SU-DHL-6 (cell line): ENCODE results near the gene MS4A6A.
A peak's percentile ranks its signal among the peaks of the same experiment; 100 is the strongest.
"Not testable (repeated sequence)": the region's sequence is repeated elsewhere in the genome, so short reads cannot be mapped to it uniquely, and the experiment has no call there.

Experiments used
- H2AFZ ChIP-seq: fragments of 200-600 bp; sonication (generic); 2 replicates; pipeline ENCODE4 v1.6.1; 2014; ENCODE audit warnings: low read depth, mild to moderate bottlenecking, moderate library complexity, mixed read lengths, antibody characterized with exemption, low read length; ENCODE audit not compliant: severe bottlenecking
- H3F3A ChIP-seq: fragments of 200-600 bp; shearing (Covaris generic); 2 replicates; pipeline ENCODE4 v1.6.0; 2016; ENCODE audit warnings: antibody characterized with exemption, mild to moderate bottlenecking; ENCODE audit not compliant: insufficient read depth
- H3K27ac ChIP-seq: fragments of 200-600 bp; sonication (generic); 2 replicates; pipeline ENCODE4 v1.5.1; 2016; ENCODE audit warnings: low read depth, mild to moderate bottlenecking, low read length, moderate library complexity, mixed read lengths
- H3K27me3 ChIP-seq: fragments of 200-600 bp; sonication (generic), shearing (Covaris generic); 2 replicates; pipeline ENCODE4 v1.6.0; 2014; ENCODE audit warnings: mild to moderate bottlenecking, low read length
- H3K36me3 ChIP-seq: fragments of 200-600 bp; sonication (generic); 2 replicates; pipeline ENCODE4 v1.6.1; 2014; ENCODE audit warnings: mild to moderate bottlenecking, low read length, mixed read lengths
- H3K4me2 ChIP-seq: fragments of 300-600, 200-600 bp; shearing (Covaris generic), sonication (generic); 2 replicates; pipeline ENCODE4 v1.6.0; 2014; ENCODE audit warnings: low read length, low read depth, mild to moderate bottlenecking; ENCODE audit not compliant: poor library complexity, severe bottlenecking
- H3K4me3 ChIP-seq: fragments of 200-600 bp; sonication (generic); 2 replicates; pipeline ENCODE4 v1.5.1; 2014; ENCODE audit warnings: antibody characterized with exemption, low read length, mild to moderate bottlenecking, mixed read lengths; ENCODE audit not compliant: insufficient read depth, poor library complexity, severe bottlenecking
- H3K79me2 ChIP-seq: fragments of 200-600 bp; sonication (generic); 2 replicates; pipeline ENCODE4 v1.6.1; 2014; ENCODE audit warnings: mild to moderate bottlenecking, low read length, moderate library complexity; ENCODE audit not compliant: insufficient read depth
- H3K9ac ChIP-seq: fragments of 200-600 bp; sonication (generic); 2 replicates; pipeline ENCODE4 v1.7.0; 2014; ENCODE audit warnings: mild to moderate bottlenecking, low read length
- H3K9me2 ChIP-seq: fragments of 200-600 bp; sonication (generic); replicated peaks from 2 replicates; pipeline ENCODE4 v1.6.1; 2014; ENCODE audit warnings: low read length; ENCODE audit not compliant: insufficient read depth
- H3K9me3 ChIP-seq: fragments of 200-600 bp; sonication (generic); 2 replicates; pipeline ENCODE4 v1.6.1; 2014; ENCODE audit warnings: low read length, mixed read lengths; ENCODE audit not compliant: insufficient read depth
- H4K20me1 ChIP-seq: fragments of 200-600 bp; sonication (generic); 2 replicates; pipeline ENCODE4 v1.6.1; 2014; ENCODE audit warnings: low read depth, mild to moderate bottlenecking, antibody characterized with exemption, low read length, moderate library complexity, mixed read lengths
- EZH2phosphoT487 ChIP-seq: fragments of 200-600 bp; sonication (generic), shearing (Covaris generic); conservative IDR thresholded peaks from 2 replicates; pipeline ENCODE4 v1.6.1; 2018; ENCODE audit warnings: mild to moderate bottlenecking, antibody characterized with exemption, low read length, moderate library complexity, mixed read lengths
- TF ChIP-seq, protein P1 (sequence below): fragments of 200-600 bp; sonication (generic); IDR thresholded peaks from one replicate; pipeline ENCODE4 v1.5.1; 2017; ENCODE audit warnings: antibody characterized with exemption, mild to moderate bottlenecking, low read length, moderate library complexity; ENCODE audit not compliant: insufficient read depth, poor library complexity, severe bottlenecking

The MS4A6A gene

DNA sequence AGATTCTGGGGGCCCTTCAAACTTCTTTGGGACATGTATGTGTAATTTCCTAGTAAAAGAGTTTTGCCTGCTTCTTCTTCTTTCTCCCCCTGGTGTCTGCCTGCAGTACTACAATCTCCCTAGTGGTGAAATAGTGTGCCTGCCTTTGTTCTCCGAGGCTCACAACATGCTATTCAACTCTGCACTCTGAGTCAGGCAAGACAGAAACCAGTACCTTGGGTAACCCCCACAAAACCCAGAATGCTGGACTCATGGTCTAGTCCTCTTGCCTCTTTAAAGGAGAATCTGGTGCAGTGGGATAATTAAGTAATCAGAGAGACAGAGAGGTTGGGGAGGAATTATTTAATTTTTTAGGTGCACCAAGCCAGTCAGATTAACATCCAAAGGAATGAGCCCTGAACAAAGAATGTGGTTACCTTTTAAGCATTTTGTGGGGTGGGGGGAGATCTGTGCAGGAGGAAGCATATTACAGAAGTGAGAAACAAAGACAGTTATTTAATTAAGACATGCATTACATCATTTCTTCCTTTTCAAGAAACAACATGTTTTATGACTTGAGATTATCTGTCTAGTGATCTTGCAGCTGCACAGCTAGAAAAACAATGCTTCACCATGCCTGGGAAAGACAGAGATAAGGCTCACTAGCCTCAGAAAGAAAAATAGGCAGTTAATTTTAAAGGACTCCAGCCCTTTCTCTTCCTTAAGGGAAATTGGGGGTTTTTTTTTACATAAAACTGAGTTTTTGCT is 11.0 kb upstream of the MS4A6A start:
- Histone ChIP-seq H2AFZ (no peak overlapping the region), H3K36me3 (no peaks in the 10 kb centered on the region), H3K27me3 (no peaks in the 10 kb centered on the region), H3F3A (no peaks in the 10 kb centered on the region), H3K9me2 (no peaks in the 10 kb centered on the region), H4K20me1 (no peaks in the 10 kb centered on the region), H3K4me3 (no peak overlapping the region), H3K79me2 (no peaks in the 10 kb centered on the region), H3K9ac (no peak overlapping the region), H3K27ac (no peak overlapping the region), H3K4me2 (no peak overlapping the region), H3K9me3 (no peaks in the 10 kb centered on the region)
- TF ChIP-seq, protein P1, sequence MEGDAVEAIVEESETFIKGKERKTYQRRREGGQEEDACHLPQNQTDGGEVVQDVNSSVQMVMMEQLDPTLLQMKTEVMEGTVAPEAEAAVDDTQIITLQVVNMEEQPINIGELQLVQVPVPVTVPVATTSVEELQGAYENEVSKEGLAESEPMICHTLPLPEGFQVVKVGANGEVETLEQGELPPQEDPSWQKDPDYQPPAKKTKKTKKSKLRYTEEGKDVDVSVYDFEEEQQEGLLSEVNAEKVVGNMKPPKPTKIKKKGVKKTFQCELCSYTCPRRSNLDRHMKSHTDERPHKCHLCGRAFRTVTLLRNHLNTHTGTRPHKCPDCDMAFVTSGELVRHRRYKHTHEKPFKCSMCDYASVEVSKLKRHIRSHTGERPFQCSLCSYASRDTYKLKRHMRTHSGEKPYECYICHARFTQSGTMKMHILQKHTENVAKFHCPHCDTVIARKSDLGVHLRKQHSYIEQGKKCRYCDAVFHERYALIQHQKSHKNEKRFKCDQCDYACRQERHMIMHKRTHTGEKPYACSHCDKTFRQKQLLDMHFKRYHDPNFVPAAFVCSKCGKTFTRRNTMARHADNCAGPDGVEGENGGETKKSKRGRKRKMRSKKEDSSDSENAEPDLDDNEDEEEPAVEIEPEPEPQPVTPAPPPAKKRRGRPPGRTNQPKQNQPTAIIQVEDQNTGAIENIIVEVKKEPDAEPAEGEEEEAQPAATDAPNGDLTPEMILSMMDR = peak; percentile 80
- TF ChIP-seq EZH2phosphoT487 = no peak

DNA sequence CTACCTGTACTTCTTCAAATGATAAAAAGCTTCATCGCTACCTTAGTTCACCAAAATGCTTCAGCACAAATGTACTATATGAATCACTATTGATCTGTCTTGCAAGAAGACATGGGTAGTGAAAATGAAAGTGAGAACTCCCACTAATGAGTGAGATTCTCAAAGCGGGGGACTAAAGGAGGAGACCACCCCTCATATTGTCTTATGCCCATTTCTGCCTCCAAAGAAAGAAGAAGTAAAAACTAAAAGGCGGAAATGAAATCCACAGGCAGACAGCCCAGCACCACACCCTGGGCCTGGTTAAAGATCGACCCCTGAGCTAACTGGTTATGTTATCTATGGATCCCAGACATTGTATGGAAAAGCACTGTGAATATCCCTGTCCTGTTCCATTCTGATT is 9.7 kb upstream of the MS4A6A start:
- H3K9me3 ChIP-seq, H3K27ac ChIP-seq, H4K20me1 ChIP-seq, H3K27me3 ChIP-seq, H3K79me2 ChIP-seq, H3K4me2 ChIP-seq, H3F3A ChIP-seq, H3K9me2 ChIP-seq, H2AFZ ChIP-seq, H3K4me3 ChIP-seq, H3K36me3 ChIP-seq, H3K9ac ChIP-seq: not testable (repeated sequence)

DNA sequence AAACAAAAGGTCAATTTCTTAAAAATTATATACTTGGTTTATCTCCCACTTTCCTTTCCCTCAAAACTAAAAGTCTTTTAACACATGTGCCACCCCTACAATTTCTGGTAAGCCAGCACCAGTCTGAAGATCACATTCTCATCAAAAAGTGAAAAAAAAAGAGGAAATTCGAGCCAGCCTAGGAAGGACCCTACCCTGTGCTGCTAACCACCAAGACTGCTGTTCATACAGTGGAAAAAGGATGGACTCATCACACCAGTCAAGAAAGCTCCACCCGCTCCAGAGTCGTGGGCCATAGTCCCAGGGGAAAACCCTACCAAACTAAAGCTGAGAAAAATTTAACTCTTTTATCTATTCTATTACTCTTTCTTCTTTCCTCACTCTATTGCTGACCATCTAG is 5.6 kb upstream of the MS4A6A start:
- H3F3A ChIP-seq, H3K27me3 ChIP-seq, H3K4me3 ChIP-seq, H4K20me1 ChIP-seq, H3K4me2 ChIP-seq, H3K36me3 ChIP-seq, H3K9me2 ChIP-seq, H3K9ac ChIP-seq, H3K27ac ChIP-seq, H3K79me2 ChIP-seq, H2AFZ ChIP-seq, H3K9me3 ChIP-seq: not testable (repeated sequence)

- H2AFZ ChIP-seq, H3K27ac ChIP-seq, H3K79me2 ChIP-seq, H3K4me2 ChIP-seq, H3K36me3 ChIP-seq, H3K9me3 ChIP-seq, H4K20me1 ChIP-seq, H3F3A ChIP-seq, H3K27me3 ChIP-seq, H3K9me2 ChIP-seq, H3K4me3 ChIP-seq, H3K9ac ChIP-seq: not testable (repeated sequence)
Measured at GRCh38 chr11:60186128-60186527, 3.2 kb upstream of the MS4A6A start.

DNA sequence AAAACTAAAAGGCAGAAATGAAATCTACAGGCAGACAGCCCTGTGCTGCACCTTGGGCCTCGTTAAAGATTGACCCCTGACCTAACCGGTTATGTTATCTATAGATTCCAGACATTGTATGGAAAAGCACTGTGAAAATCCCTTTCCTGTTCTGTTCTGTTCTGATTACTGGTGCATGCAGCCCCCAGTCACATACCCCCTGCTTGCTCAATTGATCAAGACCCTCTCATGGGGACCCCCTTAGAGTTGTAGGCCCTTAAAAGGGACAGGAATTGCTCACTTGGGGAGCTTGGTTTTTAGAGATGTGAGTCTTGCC is 2.6 kb upstream of the MS4A6A start:
- H4K20me1 ChIP-seq, H3K4me2 ChIP-seq, H3K9me2 ChIP-seq, H3K4me3 ChIP-seq, H3K79me2 ChIP-seq, H3F3A ChIP-seq, H3K36me3 ChIP-seq, H3K9ac ChIP-seq, H3K27ac ChIP-seq, H2AFZ ChIP-seq, H3K27me3 ChIP-seq, H3K9me3 ChIP-seq: not testable (repeated sequence)
